Erythroblast (primary cell): ENCODE data around the gene SMOC1.

ENCODE experiments used
- GATA1 ChIP-seq: IDR thresholded peaks from 2 replicates; pipeline ENCODE4 v1.6.1; 2011; ENCODE audit warnings: low read depth, mild to moderate bottlenecking, control low read depth, low read length, moderate library complexity
- POLR2A ChIP-seq: IDR thresholded peaks from 2 replicates; pipeline ENCODE4 v1.6.1; 2011; ENCODE audit warnings: mild to moderate bottlenecking, low read length

GRCh38 chr14:69858801-69859200 is 20.4 kb upstream of the SMOC1 start:
- no peak for TF ChIP-seq POLR2A
- no peak for TF ChIP-seq GATA1
